Limb (tissue), 2 donors: ENCODE measurements around the gene CHEK1.
"Not testable (repeated sequence)": the region's sequence is repeated elsewhere in the genome, so short reads cannot be mapped to it uniquely, and the experiment has no call there.

Source experiments
- DNase-seq, 2 donors: peaks; one replicate each; pipeline ENCODE4 v3.0.0-alpha.2; 2016; ENCODE audit errors: extremely low spot score in 2 of 2

The CHEK1 gene

DNA sequence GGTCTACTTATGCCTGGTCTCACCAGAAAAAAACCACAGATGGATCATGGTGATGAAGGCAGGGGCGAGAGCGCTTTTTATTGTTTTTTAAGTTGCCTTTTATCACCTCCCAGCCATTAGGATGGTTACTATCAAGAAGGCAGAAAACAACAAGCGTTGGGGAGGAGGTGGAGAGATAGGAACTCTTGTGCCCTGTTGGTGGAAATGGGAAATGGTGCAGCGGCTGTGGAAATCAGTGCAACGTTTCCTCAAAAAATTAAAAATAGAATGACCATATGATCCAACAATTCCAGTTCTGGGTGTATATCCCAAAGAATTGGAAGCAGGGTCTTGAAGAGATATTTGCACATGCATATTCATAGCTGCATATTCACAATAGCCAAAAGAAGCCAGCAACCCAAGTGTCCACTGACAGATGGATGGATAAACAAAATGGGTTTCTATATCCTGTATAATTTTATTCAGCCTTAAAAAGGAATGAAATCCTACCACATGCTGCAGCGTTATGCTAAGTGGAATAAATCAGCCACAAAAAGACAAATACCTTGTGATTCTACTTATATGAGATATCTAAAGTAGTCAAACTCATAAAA is 76.2 kb downstream of the CHEK1 start:
- no peak for DNase-seq

DNA sequence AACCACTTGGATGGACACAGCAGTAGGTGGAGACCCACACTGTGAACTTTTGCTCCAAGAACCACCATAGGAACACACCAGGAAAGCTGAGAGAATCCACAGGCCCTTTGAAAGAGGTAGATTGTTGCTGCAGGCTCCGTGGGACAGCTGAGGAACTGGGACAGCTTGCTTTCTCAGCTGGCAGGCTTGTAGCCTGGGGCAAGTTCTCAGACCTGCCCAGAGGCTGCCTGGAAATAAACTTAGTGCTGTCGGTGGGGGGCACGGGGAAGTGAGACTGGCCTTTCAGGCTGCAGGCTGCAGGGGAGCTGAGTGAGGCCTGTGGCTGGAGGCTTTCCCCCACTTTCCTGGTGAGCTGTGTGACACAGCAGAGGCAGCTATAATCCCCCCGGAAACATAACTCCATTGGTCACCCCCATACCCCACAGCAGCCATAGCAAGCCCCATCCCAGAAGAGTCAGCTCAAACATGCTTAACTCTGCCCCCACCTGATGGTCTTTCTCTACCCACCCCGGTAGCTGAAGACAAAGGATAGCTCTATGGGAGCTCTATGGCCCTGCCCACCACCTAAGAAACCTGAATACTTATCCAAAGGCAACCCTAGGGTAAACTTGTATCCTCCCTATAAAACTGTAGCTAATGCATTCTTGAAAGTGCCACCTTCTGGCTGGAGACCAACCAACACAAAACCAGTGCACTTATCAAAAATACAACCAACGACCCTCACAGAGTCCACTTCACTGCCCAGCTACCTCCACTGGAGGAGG is 77.1 kb downstream of the CHEK1 start:
- DNase-seq = no peak

DNA sequence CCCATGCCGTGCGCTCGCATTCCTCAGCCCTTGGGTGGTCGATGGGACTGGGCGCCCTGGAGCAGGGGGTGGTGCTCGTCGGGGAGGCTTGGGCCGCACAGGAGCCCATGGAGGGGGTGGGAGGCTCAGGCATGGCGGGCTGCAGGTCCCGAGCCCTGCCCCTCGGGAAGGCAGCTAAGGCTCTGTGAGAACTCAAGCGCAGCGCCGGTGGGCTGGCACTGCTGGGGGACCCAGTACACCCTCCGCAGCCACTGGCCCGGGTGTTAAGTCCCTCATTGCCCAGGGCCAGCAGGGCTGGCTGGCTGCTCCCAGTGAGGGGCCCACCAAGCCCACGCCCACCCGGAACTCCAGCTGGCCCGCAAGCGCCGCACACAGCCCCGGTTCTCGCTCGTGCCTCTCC is 79.7 kb downstream of the CHEK1 start:
- not testable (repeated sequence) for DNase-seq

DNA sequence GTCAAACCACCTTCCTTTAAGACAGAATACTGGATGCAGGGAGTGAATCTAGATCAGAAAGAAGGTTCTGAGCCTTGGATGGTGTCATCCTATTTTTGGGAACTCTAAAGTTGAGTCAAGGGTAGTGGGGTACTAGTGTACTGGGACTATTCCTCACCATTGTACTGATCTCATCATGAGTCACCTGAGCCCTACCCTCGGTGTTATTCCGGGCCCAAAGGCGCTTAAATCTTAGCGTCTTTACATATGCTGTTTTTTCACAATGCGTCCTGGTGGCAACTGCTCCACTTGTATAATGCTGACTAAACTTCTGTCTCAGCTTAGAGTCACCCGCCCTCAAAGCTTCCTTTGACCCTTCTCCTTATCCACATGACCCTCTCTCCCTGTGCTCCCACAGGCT is 95.8 kb downstream of the CHEK1 start:
- DNase-seq = no peak

- DNase-seq = no peak
These were observed 99.2 kb downstream of the CHEK1 start for GRCh38 chr11:125724125-125724524.
